Posterior cingulate gyrus (tissue), 11 donors: ENCODE measurements around the gene SYK.
A peak's percentile ranks its signal among the peaks of the same experiment; 100 is the strongest.

Experiments used
- DNase-seq, 10 donors: peaks; one replicate each; pipeline versions ENCODE4 v3.0.0 to v3.0.0-alpha.2; 2020 to 2021; ENCODE audit warnings: mixed read lengths in 3 of 10
- intact Hi-C: fragments of 100-400 bp; cut with DNase I; formaldehyde crosslinking; loops from one replicate; pipeline ENCODE4 v1.15.1; 2023

SYK gene

GRCh38 chr9:90898228-90898627, 96.6 kb downstream of the SYK start:
- peak in 3 of 10 donors; percentile 16 to 55 (median 41) for DNase-seq
- intact Hi-C loops: no loop called here

GRCh38 chr9:90899287-90899686, 97.7 kb downstream of the SYK start:
- DNase-seq: no peak
- intact Hi-C loops: no loop called here

DNA sequence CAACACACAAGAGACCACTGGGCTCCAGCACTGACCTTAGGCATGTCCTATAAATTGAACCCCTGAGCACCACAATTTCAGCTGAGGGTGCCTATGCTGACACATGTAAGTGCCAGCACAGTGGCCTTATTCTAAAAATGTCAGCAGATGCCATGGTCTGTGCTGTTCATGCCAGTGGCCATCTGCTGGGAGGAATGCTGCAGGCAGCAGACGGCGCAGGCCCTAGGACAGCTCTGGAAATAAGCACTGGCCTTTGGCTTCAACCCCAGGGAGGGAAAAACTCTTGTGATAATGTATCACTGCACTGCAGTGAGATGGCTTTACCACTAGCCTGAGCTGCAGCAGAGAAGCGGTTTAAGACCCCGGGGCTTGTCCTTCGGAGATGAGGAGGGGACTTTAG, 98.5 kb downstream of the SYK start:
- intact Hi-C loops: no loop called here
- peak in 1 of 10 donors; percentile 40 for DNase-seq

- DNase-seq: peak in 1 of 10 donors; percentile 9
- intact Hi-C loops: no loop called here
These were observed 100.3 kb downstream of the SYK start for GRCh38 chr9:90901933-90902332.

DNA sequence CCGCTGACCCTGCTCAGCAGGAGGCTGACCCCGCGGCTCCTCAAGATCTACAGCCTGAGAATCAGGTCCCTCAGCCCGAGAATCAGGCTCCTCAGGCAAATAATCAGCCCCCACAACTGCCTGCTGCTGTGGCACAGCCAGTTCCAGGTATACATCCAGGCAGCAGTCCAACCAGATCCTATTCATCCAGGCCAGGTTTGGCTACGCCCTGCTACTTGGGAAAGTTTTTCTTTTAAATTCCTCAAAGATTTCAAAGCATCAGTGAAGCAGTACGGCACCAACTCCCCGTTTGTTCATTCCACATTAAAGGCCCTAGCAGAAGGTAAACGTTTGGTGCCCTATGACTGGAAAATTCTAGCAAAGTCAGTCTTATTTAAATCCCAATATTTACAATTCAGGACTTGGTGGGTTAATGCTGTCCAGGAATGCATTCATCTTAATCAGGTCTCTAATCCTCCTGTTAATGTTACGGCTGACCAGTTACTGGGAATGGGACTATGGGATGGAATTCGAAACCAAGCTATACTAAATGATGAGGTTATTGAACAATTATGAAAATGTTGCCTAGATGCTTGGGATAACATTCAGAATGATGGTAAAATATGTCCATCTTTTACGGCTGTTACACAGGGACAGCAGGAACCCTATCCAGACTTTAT, 102.3 kb downstream of the SYK start:
- intact Hi-C loops: no loop called here
- DNase-seq: no peak

DNA sequence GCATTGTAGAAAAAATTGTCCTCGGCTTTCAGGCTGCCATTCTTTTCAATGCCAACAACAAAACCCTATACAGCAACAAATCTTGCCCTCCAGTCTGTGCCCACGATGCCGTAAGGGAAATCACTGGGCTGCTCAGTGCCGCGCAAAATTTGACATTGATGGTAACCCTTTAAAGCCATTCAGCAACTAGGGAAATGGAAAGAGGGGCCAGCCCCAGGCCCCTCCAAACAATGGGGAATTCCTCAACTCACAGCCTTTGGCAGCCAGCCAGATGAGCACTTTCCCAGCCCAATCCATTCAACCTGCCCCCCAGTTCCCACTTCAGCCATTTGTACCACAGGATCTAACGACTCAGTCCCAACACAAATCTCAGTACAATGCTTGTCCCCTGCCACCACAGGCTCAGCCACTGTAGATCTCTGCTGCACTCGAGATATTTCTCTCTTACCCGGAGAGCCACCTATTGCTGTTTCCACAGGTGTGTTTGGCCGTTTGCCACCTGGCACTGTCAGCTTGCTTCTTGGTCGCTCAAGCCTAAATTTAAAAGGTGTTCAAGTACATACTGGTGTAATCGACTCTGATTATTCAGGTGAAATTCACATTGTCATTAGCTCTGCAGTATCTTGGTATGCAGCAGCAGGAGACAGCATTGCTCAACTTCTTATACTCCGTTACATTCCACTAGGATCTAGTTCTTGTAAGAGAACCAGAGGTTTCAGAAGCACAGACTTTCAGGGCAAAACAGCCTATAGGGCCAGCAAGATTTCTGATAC, 103.3 kb downstream of the SYK start:
- DNase-seq: peak in 1 of 10 donors; percentile 67
- intact Hi-C loops: no loop called here

- intact Hi-C loops: no loop called here
- DNase-seq: no peak
These were observed 104.2 kb downstream of the SYK start for GRCh38 chr9:90905822-90906221.

DNA sequence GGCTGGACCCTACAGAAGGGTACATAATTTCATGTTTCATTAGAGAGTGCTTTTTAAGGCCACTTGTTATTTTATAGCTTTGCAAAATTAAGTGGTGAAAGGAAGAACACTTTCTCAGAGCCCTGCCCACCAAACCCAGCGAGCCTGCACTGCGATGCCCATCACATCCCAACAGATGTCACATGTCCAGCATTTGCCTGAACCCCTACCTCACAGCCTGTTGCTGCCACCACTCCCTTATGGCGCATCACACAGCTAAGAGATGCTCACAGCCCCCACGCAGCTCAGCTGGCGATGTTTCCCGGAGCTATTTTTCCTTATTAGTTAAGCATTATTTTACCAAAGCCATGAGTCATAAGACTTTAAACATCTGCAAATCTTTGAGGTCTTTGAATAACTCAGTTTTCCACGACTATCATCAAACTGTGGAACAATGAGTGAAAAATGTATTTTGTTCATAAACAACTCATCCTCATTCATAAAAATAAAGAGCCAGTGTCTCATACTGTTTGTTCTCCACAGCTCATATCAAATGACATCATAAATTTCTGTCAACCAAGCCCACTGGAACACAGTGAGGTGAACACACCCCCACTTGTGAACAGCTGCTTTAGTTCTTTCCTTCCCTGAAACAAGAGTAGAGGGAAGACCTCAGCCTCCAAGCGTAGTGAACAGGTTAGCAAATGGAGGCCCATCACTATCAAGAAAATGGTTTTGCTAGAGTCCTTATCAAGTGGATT, 104.9 kb downstream of the SYK start:
- peak in 1 of 10 donors; percentile 5 for DNase-seq

DNA sequence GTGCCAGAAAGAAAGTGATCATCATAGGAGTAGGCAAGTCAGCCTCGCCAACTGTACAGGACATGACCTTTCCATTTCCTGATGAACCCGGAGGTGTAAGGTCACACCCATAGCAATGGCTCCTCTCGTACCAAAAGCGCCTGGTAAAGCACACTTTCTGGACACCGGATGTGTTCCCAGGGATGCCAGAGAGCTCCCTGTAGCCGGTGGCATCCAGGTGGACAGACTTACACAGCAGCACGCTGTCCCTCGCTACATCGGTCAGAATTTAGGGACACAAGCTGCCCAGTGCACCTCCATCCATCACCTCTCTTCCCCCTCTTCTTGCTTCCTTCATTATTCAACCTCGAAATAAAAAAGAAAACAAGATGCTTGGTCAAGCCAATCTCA, 105.4 kb downstream of the SYK start:
- DNase-seq: peak in 1 of 10 donors; percentile 8
- intact Hi-C loops: no loop called here

More for the DNA sequence above, 104.9 kb downstream of the SYK start:
- intact Hi-C loops: no loop called here

DNA sequence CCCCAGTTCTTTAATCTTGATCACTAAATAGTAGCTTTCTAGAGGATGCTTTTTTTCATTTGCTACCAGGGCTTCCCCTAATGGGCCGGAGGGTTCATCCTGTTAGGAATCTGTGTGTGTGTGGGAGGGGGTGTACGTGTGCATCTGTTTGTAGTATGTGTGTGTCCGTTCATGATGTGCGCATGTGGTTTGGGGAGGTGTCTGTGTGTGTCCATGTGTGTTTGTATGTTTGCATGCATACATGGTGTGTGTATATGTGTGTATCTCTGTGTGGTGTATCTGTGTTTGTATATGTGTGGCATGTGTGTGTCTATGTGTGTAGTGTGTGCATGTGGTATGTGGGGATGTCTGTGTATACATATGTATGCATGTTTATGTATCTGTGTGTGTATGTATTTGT, 106.2 kb downstream of the SYK start:
- intact Hi-C loops: no loop called here
- peak in 1 of 10 donors; percentile 7 for DNase-seq

- intact Hi-C loops: no loop called here
- peak in 1 of 10 donors; percentile 29 for DNase-seq
These were observed 107.6 kb downstream of the SYK start for GRCh38 chr9:90909225-90909624.

DNA sequence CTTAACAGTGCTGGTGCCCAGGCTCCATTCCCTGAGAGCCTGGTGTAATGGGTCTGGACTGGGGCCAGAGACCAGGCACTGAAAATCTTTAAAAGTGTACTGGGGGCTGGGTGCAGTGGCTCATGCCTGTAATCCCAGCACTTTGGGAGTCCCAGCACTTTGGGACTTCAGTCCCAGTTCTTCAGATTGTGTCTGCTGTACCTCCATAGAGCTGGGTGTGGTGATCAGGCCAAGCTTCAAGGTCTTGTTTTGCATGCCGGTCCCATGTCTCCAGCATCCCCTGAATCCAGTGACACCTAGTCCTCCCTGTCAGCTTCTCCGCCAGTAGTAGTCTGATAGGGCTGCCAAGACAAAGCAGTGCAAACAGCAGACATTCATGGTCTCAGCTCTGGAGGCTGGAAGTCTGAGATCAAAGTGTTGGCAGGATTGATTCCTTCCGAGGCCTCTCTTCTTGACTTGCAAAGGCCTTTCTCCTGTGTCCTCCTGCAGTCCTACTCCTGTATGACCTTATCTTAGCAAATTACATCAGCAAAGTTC, 108.2 kb downstream of the SYK start:
- intact Hi-C loops: no loop called here
- DNase-seq: peak in 1 of 10 donors; percentile 10

DNA sequence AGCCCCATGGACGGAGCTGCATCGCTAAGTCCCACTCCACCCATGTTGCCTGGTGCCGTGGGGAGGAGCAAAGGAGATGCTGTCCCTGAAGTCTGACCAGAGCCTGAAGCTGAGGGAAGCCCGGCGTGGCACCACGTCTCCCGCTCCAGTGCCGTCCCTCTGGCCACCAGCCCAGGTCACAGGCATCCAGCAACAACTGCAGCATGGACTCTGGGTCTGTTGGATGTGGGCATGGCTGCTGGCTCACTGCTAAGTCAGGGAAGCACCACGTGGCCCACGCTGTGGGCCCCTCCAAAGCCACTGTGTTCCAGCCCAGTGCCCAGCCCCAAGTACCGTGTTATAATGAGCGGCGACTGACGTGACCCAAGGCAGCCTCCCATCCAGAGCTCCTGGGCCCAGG, 112.6 kb downstream of the SYK start:
- no peak for DNase-seq
- intact Hi-C loops: no loop called here

DNA sequence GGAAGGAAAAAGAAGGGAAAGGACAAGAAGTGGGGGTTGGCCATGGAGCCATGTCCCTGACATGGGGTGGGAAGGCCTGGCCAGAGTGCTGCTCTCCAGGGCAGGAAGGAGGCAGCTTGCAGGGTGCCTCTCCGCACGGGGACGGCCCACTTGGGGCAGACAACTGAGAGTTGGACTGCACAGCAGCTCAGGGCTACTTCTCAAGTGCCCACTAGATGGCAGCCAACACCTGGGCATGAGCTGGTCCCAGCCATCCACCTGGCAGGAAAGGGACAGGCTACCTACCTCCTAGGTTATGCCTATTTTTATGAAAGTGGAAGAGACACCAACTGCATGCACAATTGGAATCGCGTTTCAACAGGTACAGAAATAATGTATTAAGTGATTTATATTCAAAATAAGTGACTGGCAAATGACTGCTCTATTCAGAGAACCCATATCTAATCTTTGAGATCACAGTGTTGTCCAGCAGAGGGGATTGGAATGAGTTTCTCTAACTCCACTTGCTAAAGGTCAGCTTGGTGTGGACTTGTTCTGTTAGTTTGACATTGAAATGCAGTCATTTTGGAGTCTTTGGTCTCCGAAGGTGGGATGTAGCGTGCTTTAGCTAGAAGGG, 113.4 kb downstream of the SYK start:
- intact Hi-C loops: loop anchor here (5.0 kb wide), 4 partner anchors 122 to 812 kb away; no protein-coding TSS in a partner anchor
- DNase-seq: peak; percentile 38 to 96 (median 71)

- DNase-seq: no peak
- intact Hi-C loops: loop anchor here (5.0 kb wide), 4 partner anchors 122 to 812 kb away; no protein-coding TSS in a partner anchor
These were observed 114.1 kb downstream of the SYK start for GRCh38 chr9:90915693-90916092.

DNA sequence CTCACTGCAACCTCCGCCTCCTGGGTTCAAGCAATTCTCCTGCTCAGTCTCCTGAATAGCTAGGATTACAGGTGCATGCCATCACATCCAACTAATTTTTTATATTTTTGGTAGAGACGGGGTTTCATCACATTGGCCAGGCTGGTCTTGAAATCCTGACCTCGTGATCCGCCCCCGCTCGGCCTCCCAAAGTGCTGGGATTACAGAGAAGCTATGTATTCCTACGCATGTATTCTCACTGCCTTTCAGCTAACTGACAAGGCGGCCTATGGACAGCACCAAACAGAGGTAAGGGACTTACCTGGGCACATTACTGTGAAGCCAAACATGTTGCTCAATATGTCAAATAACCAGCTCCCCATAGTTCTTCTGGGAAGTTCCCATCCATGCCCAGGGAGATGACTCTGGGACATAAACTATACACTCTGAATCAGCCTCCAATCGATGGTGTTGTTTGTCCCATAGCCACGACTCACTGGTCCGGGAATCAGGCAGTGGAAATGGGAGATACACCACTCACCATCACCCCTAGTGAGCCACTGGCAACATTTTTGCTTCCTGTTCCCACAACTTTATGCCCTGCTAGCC, 114.6 kb downstream of the SYK start:
- DNase-seq: no peak
- intact Hi-C loops: loop anchor here (5.0 kb wide), 4 partner anchors 121 to 811 kb away; no protein-coding TSS in a partner anchor

DNA sequence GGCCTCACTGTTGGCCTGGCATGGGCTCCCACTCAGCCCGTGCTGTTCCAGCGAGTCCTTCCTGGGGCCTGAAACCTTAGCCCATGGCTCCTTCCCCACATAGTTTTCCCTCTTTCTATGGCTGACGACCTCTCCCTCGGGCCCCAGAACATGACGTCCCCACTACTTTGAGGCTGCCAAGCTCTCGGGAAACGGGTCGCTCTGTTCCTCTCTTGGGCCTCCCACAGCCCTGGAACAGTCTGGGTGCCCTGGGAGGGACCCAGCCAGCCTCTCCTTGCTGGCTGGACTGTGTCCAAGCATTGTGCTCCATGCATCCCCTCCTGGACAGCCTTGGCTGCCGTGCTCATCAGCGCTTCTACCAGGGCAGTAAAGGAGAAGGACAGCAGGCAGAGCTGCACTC, 118.3 kb downstream of the SYK start:
- intact Hi-C loops: loop anchor here (5.0 kb wide), 4 partner anchors 117 to 807 kb away; no protein-coding TSS in a partner anchor
- no peak for DNase-seq

DNA sequence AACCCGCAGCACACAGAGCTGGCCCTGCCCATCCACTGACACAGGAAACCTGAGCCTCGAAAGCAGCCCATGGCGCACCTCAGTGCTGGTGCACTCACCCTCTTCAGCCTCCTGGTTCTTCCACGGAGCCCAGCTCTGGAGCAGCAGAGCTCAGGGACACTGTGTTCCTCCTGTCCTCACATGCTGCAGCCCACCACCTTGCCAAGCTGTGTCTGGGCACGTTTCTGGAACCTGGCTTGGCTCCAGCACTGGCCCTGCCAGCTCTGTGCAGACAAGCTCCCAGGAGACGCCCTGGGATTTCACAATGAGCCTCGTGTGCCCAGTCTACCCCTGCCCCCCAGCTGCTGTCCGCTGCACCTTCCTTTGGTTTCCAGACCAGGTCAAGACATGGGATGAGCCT, 119.5 kb downstream of the SYK start:
- intact Hi-C loops: no loop called here
- peak in 8 of 10 donors; percentile 30 to 87 (median 52) for DNase-seq

DNA sequence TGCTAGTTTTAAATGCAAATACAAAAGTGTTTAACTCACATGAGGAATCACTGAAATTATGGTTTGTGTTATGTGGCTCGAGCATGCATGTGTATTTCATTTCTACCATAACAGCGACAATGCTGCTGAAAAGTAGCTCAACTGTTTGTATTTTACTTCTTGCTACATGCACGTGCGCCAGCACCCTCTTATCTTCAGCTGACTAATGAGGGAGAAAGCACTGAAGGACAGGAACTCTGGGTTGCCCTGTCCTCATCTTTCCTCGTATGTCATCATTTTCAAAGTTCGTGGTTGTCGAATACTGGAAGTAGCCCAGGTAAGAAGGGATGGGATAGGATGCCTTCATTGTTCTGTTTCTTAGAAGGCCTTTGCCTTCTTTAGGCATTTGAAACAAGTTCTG, 120.3 kb downstream of the SYK start:
- DNase-seq: no peak
- intact Hi-C loops: no loop called here
